Fibroblast of lung (primary cell): Measurements from ENCODE around the gene ANO2. TPM values are rescaled to one million over a fixed set of nuclear protein-coding genes. Genes with fewer than 3 reads are reported as not detected.

Source experiments
- DNase-seq, 2 donors: peaks; one replicate each; pipeline versions ENCODE4 v3.0.0 to v3.0.0-alpha.2; 2010; ENCODE audit warnings: low read depth in 2 of 2
- H2AFZ ChIP-seq: 2 replicates; pipeline ENCODE4 v1.5.1; 2012; ENCODE audit warnings: low read length, control low read depth, inconsistent platforms
- H3K27ac ChIP-seq: 2 replicates; pipeline ENCODE4 v1.5.1; 2011; ENCODE audit warnings: low read length, control low read depth; ENCODE audit not compliant: insufficient read depth
- H3K27me3 ChIP-seq: 2 replicates; pipeline ENCODE4 v1.5.1; 2011; ENCODE audit warnings: mild to moderate bottlenecking, low read length; ENCODE audit not compliant: control insufficient read depth, insufficient read depth
- H3K36me3 ChIP-seq: 2 replicates; pipeline ENCODE4 v1.5.1; 2011; ENCODE audit warnings: low read length; ENCODE audit not compliant: control insufficient read depth, insufficient read depth
- H3K4me1 ChIP-seq: 2 replicates; pipeline ENCODE4 v1.5.1; 2011; ENCODE audit warnings: low read length; ENCODE audit not compliant: control insufficient read depth, insufficient read depth; ENCODE audit errors: extremely low read depth
- H3K4me2 ChIP-seq: 2 replicates; pipeline ENCODE4 v1.5.1; 2011; ENCODE audit warnings: low read length, control low read depth; ENCODE audit not compliant: insufficient read depth; ENCODE audit errors: extremely low read depth
- H3K4me3 ChIP-seq, 4 experiments: fragments of 200-600 bp in 1 of 4; sonication (generic) in 1 of 4; replicated peaks in 1 of 4; 2 replicates each; pipeline ENCODE4 v1.5.1; 2011 to 2016; ENCODE audit warnings: low read length in 4 of 4, low read depth in 3 of 4, mild to moderate bottlenecking in 3 of 4, control low read depth in 2 of 4, inconsistent platforms in 1 of 4, mixed read lengths in 1 of 4; ENCODE audit not compliant: insufficient read depth in 1 of 4; ENCODE audit errors: control extremely low read depth in 1 of 4
- H3K79me2 ChIP-seq: 2 replicates; pipeline ENCODE4 v1.5.1; 2012; ENCODE audit warnings: mild to moderate bottlenecking, low read length, inconsistent platforms; ENCODE audit not compliant: control insufficient read depth, insufficient read depth
- H3K9ac ChIP-seq: 2 replicates; pipeline ENCODE4 v1.5.1; 2011; ENCODE audit warnings: mild to moderate bottlenecking, low read length, control low read depth; ENCODE audit not compliant: insufficient read depth
- H3K9me3 ChIP-seq: 2 replicates; pipeline ENCODE4 v1.5.1; 2012; ENCODE audit warnings: low read depth, low read length; ENCODE audit not compliant: control insufficient read depth, insufficient read depth
- H4K20me1 ChIP-seq: 2 replicates; pipeline ENCODE4 v1.5.1; 2011; ENCODE audit warnings: low read length; ENCODE audit not compliant: control insufficient read depth, insufficient read depth; ENCODE audit errors: extremely low read depth
- EZH2 ChIP-seq: IDR thresholded peaks from 2 replicates; pipeline ENCODE4 v1.5.1; 2012; ENCODE audit warnings: low read length, control low read depth, mild to moderate bottlenecking; ENCODE audit errors: missing control alignments
- polyA plus RNA-seq, 2 donors: library from polyadenylated mRNA; depleted of rRNA in 1 of 2; stranded (reverse) in 1 of 2; unstranded in 1 of 2; fragments of >200 nt; gene quantifications; 2 replicates each; pipeline ENCODE4 v1.2.1, GENCODE V29; 2011 to 2012; ENCODE audit warnings: missing spikeins in 1 of 2
- total RNA-seq: library from RNA; depleted of rRNA; stranded (reverse); fragments of >200 nt; gene quantifications from 2 replicates; pipeline ENCODE4 v1.2.1, GENCODE V29; 2014
- TF ChIP-seq, protein P1 (sequence below), 2 donors: IDR thresholded peaks in 1 of 2; conservative IDR thresholded peaks in 1 of 2; 1 replicate in 1 of 2; 2 replicates in 1 of 2; pipeline ENCODE4 v1.5.1; 2011 to 2012; ENCODE audit warnings: low read length in 2 of 2, control low read depth in 1 of 2, inconsistent platforms in 1 of 2, low read depth in 1 of 2, mild to moderate bottlenecking in 1 of 2

The ANO2 gene
- total and polyA plus RNA-seq, 2 donors (not counting 1 experiment from before 2014, with no cell fraction given) = 0.15 to 0.17 TPM

DNA sequence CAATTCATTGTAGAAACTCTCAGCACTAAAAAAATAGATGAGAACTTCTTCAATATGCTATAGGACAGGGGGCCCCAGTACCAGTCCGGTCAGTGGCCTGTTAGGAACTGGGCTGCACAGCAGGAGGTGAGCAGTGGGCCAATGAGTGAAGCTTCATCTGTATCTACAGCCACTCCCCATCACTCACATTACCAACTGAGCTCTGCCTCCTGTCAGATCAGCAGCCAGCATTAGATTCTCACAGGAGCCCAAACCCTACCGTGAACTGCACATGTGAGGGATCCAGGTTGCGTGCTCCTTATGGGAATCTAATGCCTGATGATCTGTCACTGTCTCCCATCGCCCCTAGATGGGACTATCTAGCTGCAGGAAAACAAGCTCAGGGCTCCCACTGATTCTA, 15.7 kb upstream of the ANO2 start:
- Histone ChIP-seq H3K9ac (no peak overlapping the region), H2AFZ (no peak overlapping the region), H4K20me1 (no peaks in the 10 kb centered on the region), H3K4me1 (no peaks in the 10 kb centered on the region), H3K79me2 (no peaks in the 10 kb centered on the region), H3K9me3 (no peaks in the 10 kb centered on the region), H3K27ac (no peak overlapping the region), H3K27me3 (no peaks in the 10 kb centered on the region), H3K36me3 (no peaks in the 10 kb centered on the region), H3K4me2 (no peak overlapping the region), H3K4me3 (no peak overlapping the region)
- no peak for DNase-seq
- TF ChIP-seq, protein P1, sequence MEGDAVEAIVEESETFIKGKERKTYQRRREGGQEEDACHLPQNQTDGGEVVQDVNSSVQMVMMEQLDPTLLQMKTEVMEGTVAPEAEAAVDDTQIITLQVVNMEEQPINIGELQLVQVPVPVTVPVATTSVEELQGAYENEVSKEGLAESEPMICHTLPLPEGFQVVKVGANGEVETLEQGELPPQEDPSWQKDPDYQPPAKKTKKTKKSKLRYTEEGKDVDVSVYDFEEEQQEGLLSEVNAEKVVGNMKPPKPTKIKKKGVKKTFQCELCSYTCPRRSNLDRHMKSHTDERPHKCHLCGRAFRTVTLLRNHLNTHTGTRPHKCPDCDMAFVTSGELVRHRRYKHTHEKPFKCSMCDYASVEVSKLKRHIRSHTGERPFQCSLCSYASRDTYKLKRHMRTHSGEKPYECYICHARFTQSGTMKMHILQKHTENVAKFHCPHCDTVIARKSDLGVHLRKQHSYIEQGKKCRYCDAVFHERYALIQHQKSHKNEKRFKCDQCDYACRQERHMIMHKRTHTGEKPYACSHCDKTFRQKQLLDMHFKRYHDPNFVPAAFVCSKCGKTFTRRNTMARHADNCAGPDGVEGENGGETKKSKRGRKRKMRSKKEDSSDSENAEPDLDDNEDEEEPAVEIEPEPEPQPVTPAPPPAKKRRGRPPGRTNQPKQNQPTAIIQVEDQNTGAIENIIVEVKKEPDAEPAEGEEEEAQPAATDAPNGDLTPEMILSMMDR (conservative IDR thresholded peaks at IDR 0.05 in 1 of 2, IDR thresholded peaks at IDR 0.05 in 1 of 2; ENCODE audit: low read depth in 1 of 2, low read length in 2 of 2) = no peak
- no peak for TF ChIP-seq EZH2

DNA sequence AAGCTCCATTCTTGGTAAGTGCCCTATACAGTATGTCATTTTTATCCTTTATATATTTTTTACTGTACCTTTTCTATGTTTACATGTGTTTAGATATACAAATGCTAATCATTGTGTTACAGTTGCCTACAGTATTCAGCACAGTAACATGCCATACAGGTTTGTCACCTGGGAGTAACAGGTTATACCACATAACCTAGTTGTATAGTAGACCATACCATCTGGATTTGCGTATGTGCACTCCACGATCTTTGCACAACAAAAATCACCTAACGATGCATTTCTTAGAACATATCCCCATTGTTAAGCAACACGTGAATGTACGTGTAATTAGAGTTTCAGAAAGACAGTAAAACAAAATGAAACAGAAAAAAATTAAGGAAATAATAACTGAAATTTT, 11.9 kb upstream of the ANO2 start:
- Histone ChIP-seq H3K4me3 (no peak overlapping the region), H3K79me2 (no peaks in the 10 kb centered on the region), H4K20me1 (no peaks in the 10 kb centered on the region), H3K27ac (no peak overlapping the region), H2AFZ (no peak overlapping the region), H3K9ac (no peak overlapping the region), H3K27me3 (peaks cover under 1% of the 10 kb centered on the region), H3K36me3 (no peaks in the 10 kb centered on the region), H3K4me2 (no peak overlapping the region), H3K9me3 (no peaks in the 10 kb centered on the region), H3K4me1 (no peaks in the 10 kb centered on the region)
- no peak for TF ChIP-seq EZH2
- TF ChIP-seq, protein P1 (conservative IDR thresholded peaks at IDR 0.05 in 1 of 2, IDR thresholded peaks at IDR 0.05 in 1 of 2; ENCODE audit: low read depth in 1 of 2, low read length in 2 of 2) = no peak
- DNase-seq = no peak

DNA sequence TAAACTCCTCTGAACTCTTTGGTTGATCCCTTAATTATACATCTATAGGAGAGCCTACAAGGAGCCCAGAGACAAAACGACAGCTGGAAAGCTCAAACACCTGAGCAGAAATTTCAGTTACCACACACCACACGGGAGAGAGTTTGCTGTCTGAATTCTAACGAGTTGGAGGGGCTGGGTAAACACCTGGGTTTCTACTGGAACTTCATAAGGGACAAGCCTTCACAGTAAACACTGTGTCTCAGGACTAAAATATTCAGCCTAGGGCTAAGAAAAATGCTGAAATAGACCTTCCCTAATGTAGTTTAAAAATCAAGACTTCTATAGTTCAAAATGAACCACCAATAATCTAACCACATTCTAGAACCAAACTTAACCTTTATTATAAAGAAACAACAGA, 9.6 kb upstream of the ANO2 start:
- no peaks in the 10 kb centered on the region for H4K20me1 ChIP-seq
- TF ChIP-seq, protein P1 (conservative IDR thresholded peaks at IDR 0.05 in 1 of 2, IDR thresholded peaks at IDR 0.05 in 1 of 2; ENCODE audit: low read depth in 1 of 2, low read length in 2 of 2) = no peak
- no peak for TF ChIP-seq EZH2

More for the DNA sequence above, 9.6 kb upstream of the ANO2 start:
- DNase-seq = no peak
- Histone ChIP-seq H3K27me3 (peaks cover 6% of the 10 kb centered on the region), H3K4me1 (no peaks in the 10 kb centered on the region), H2AFZ (no peak overlapping the region), H3K9ac (no peak overlapping the region), H3K36me3 (no peaks in the 10 kb centered on the region), H3K27ac (no peak overlapping the region), H3K79me2 (no peaks in the 10 kb centered on the region), H3K9me3 (no peaks in the 10 kb centered on the region), H3K4me2 (no peak overlapping the region), H3K4me3 (no peak overlapping the region)
